Skeletal muscle satellite cell (primary cell): ENCODE data around the gene TAS2R40. TPM values are rescaled to one million over a fixed set of nuclear protein-coding genes. Genes with fewer than 3 reads are reported as not detected.
A peak's percentile ranks its signal among the peaks of the same experiment; 100 is the strongest.
"Not testable (repeated sequence)": the region's sequence is repeated elsewhere in the genome, so short reads cannot be mapped to it uniquely, and the experiment has no call there.

Experiments used
- H3K27me3 ChIP-seq: 2 replicates; pipeline ENCODE4 v1.7.0; 2013; ENCODE audit warnings: low read length; ENCODE audit not compliant: control insufficient read depth, insufficient read depth
- H3K36me3 ChIP-seq: 2 replicates; pipeline ENCODE4 v1.7.0; 2013; ENCODE audit warnings: mild to moderate bottlenecking, control low read depth, low read length; ENCODE audit not compliant: insufficient read depth
- H3K4me1 ChIP-seq: 2 replicates; pipeline ENCODE4 v1.7.0; 2013; ENCODE audit warnings: low read length; ENCODE audit not compliant: control insufficient read depth, insufficient read depth
- H3K4me2 ChIP-seq: 2 replicates; pipeline ENCODE4 v1.7.0; 2013; ENCODE audit warnings: mild to moderate bottlenecking, low read length
- H3K4me3 ChIP-seq: 2 replicates; pipeline ENCODE4 v1.7.0; 2013; ENCODE audit warnings: low read length
- H3K9ac ChIP-seq: 2 replicates; pipeline ENCODE4 v1.7.0; 2013; ENCODE audit warnings: mild to moderate bottlenecking, low read depth, low read length, moderate library complexity
- H3K9me3 ChIP-seq: replicated peaks from 2 replicates; pipeline ENCODE4 v1.7.0; 2013; ENCODE audit warnings: mild to moderate bottlenecking, control low read depth, low read length
- total RNA-seq: library from RNA; depleted of rRNA; stranded (reverse); fragments of >200 nt; gene quantifications from 2 replicates; pipeline ENCODE4 v1.2.3, GENCODE V29; 2012; rRNA removed

Gene TAS2R40
- not detected in 2 replicates for total RNA-seq

DNA sequence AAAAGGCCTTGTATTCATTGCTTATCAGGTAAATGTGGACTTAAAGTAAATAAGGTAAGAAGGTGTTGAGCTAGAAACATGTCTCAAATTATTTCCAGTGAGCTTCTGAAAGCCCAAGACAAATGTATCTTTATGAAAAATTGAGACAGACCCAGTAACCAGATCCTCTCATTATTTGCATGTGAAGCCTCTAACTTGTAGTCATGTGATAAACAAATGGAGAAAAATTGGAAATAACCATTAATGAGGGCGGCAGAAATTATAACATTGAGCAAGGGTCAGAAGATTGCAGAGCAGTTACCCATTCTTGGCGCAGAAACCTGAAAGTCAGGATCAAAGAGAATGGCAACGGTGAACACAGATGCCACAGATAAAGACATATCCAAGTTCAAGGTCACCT, at the start of gene TAS2R40:
TAS2R40 (plus strand) TSS at position 301 of the 400 bp plus-strand sequence; CDS start at position 343, 42 bp downstream.
- Histone ChIP-seq H3K36me3 (no peaks in the 10 kb centered on the region), H3K9me3 (no peaks in the 10 kb centered on the region), H3K27me3 (peaks cover 15% of the 10 kb centered on the region), H3K4me1 (no peaks in the 10 kb centered on the region), H3K4me3 (no peak within 1 kb of the TSS), H3K4me2 (no peak within 1 kb of the TSS), H3K9ac (no peak within 1 kb of the TSS)

GRCh38 chr7:143172354-143172753, 49.5 kb upstream of the TAS2R40 start:
- Histone ChIP-seq H3K9me3 (no peaks in the 10 kb centered on the region), H3K9ac (peak overlapping the region; percentile 0), H3K4me2 (peak overlapping the region; percentile 68), H3K27me3 (no peaks in the 10 kb centered on the region), H3K4me3 (peak overlapping the region; percentile 47), H3K36me3 (no peaks in the 10 kb centered on the region), H3K4me1 (no peaks in the 10 kb centered on the region)

GRCh38 chr7:143176128-143176527, 45.7 kb upstream of the TAS2R40 start:
- Histone ChIP-seq H3K27me3 (no peaks in the 10 kb centered on the region), H3K4me2 (no peak overlapping the region), H3K4me1 (no peaks in the 10 kb centered on the region)

GRCh38 chr7:143177374-143178119, 44.3 kb upstream of the TAS2R40 start:
- Histone ChIP-seq H3K27me3 (no peaks in the 10 kb centered on the region), H3K4me2 (no peak overlapping the region), H3K36me3 (no peaks in the 10 kb centered on the region), H3K9ac (no peak overlapping the region), H3K4me3 (no peak overlapping the region), H3K9me3 (peaks cover 4% of the 10 kb centered on the region), H3K4me1 (no peaks in the 10 kb centered on the region)

More at GRCh38 chr7:143176128-143176527, 45.7 kb upstream of the TAS2R40 start:
- H3K9ac ChIP-seq = no peak overlapping the region
- no peak overlapping the region for H3K4me3 ChIP-seq
- H3K9me3 ChIP-seq = peaks cover 4% of the 10 kb centered on the region
- no peaks in the 10 kb centered on the region for H3K36me3 ChIP-seq

DNA sequence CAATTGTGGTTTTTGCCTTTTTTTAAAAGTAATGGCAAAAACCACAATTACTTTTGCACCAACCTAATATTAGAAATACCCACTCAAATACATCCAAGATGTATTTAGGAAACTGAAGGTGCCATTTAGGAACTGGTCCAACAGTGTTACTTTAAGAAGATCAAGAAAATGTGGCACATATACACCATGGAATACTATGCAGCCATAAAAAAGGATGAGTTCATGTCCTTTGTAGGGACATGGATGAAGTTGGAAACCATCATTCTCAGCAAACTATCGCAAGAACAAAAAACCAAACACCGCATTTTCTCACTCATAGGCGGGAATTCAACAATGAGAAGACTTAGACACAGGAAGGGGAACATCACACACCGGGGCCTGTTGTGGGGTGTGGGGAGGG, 41.1 kb upstream of the TAS2R40 start:
- not testable (repeated sequence) for H3K27me3 ChIP-seq, H3K4me3 ChIP-seq

DNA sequence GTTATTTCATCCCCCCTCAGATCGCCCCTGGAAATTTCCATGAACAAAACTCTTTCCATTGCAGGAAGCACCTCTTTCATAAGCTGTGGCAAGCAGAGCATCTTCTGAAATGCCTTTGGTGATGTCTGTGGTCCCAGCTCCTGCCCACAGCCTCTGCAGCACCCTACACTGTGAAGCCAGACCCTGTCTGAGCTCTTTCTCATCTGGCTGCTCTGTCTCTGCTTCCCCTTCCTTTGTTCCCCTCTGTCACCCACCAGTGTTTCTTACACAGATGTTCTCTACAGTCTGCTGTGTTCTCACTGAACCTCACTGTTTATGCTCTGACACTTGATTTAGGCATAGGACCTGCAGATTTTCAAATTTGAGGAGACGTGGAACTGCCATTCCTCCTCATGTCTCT, 40.5 kb upstream of the TAS2R40 start:
- H3K27me3 ChIP-seq = no peaks in the 10 kb centered on the region
- H3K4me2 ChIP-seq = no peak overlapping the region
- peaks cover 4% of the 10 kb centered on the region for H3K9me3 ChIP-seq
- H3K4me3 ChIP-seq = no peak overlapping the region
- no peaks in the 10 kb centered on the region for H3K4me1 ChIP-seq
- H3K9ac ChIP-seq = no peak overlapping the region
- no peaks in the 10 kb centered on the region for H3K36me3 ChIP-seq

More for the DNA sequence above, 41.1 kb upstream of the TAS2R40 start:
- H3K4me1 ChIP-seq, H3K36me3 ChIP-seq, H3K4me2 ChIP-seq, H3K9me3 ChIP-seq, H3K9ac ChIP-seq: not testable (repeated sequence)

GRCh38 chr7:143183024-143183423, 38.8 kb upstream of the TAS2R40 start, which contains the start of gene TAS2R39:
Gene TAS2R39, plus strand, starts transcription at chr7:143183419. Its CDS starts 0 bp downstream, at chr7:143183419.
- H3K27me3 ChIP-seq = no peaks in the 10 kb centered on the region
- H3K4me3 ChIP-seq = no peak within 1 kb of the TSS
- H3K4me1 ChIP-seq = no peaks in the 10 kb centered on the region
- H3K4me2 ChIP-seq = no peak within 1 kb of the TSS
- peaks cover 2% of the 10 kb centered on the region for H3K9me3 ChIP-seq
- no peak within 1 kb of the TSS for H3K9ac ChIP-seq
- H3K36me3 ChIP-seq = no peaks in the 10 kb centered on the region

GRCh38 chr7:143185551-143185950, 36.3 kb upstream of the TAS2R40 start:
- Histone ChIP-seq H3K9me3 (no peaks in the 10 kb centered on the region), H3K4me2 (no peak overlapping the region), H3K4me1 (no peaks in the 10 kb centered on the region), H3K9ac (no peak overlapping the region), H3K4me3 (no peak overlapping the region), H3K36me3 (no peaks in the 10 kb centered on the region), H3K27me3 (no peaks in the 10 kb centered on the region)

DNA sequence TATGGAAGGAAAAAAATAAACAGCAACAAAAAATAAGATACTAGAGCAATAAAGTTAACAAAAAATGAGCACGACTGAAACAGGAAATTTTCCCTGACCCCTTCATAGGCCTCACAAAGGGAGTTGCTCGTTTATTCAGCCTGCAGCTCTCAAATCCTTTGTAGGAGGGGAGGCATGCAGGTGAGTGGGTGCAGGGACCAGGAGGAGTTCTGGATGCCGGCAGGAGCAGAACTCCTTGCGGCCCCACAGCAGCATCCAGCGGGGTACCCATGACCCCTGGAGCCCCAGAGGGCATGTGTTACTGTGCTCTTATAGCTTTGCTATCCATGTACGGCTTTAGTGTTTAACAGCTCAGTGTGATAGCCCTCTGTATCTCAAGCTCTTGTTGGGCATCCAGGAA, 32.8 kb upstream of the TAS2R40 start:
- Histone ChIP-seq H3K4me1 (no peaks in the 10 kb centered on the region), H3K36me3 (no peaks in the 10 kb centered on the region), H3K9me3 (no peaks in the 10 kb centered on the region), H3K9ac (no peak overlapping the region), H3K4me2 (no peak overlapping the region), H3K27me3 (no peaks in the 10 kb centered on the region), H3K4me3 (no peak overlapping the region)

- Histone ChIP-seq H3K4me3 (no peak overlapping the region), H3K36me3 (no peaks in the 10 kb centered on the region), H3K4me1 (no peaks in the 10 kb centered on the region), H3K9me3 (no peaks in the 10 kb centered on the region), H3K27me3 (no peaks in the 10 kb centered on the region), H3K9ac (no peak overlapping the region), H3K4me2 (no peak overlapping the region)
Measured at GRCh38 chr7:143193880-143194279, 28.0 kb upstream of the TAS2R40 start.

DNA sequence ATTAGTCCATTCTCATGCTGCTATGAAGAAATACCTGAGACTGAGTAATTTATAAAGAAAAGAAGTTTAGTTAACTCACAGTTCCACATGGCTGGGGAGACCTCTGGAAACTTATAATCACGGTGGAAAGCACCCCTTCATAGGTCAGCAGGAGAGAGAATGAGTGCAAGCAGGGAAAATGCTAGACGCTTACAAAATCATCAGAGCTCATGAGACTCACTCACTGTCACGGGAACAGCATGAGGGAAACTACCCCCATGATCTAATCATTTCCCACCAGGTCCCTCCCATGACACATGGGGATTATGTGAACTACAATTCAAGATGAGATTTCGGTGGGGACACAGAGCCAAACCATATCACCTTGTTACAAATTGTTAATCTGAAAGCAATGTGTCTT, 22.8 kb upstream of the TAS2R40 start:
- H3K27me3 ChIP-seq = no peaks in the 10 kb centered on the region
- H3K4me3 ChIP-seq = no peak overlapping the region
- H3K4me1 ChIP-seq = no peaks in the 10 kb centered on the region
- no peaks in the 10 kb centered on the region for H3K36me3 ChIP-seq
- no peak overlapping the region for H3K4me2 ChIP-seq
- no peaks in the 10 kb centered on the region for H3K9me3 ChIP-seq
- no peak overlapping the region for H3K9ac ChIP-seq

- H3K4me1 ChIP-seq = peaks cover 7% of the 10 kb centered on the region
- H3K9ac ChIP-seq = no peak overlapping the region
- no peak overlapping the region for H3K4me3 ChIP-seq
- no peaks in the 10 kb centered on the region for H3K27me3 ChIP-seq
- H3K4me2 ChIP-seq = no peak overlapping the region
- no peaks in the 10 kb centered on the region for H3K9me3 ChIP-seq
- H3K36me3 ChIP-seq = no peaks in the 10 kb centered on the region
Measured at GRCh38 chr7:143202161-143202560, 19.7 kb upstream of the TAS2R40 start.
